ENCODE results near the gene LSAMP.

DNA sequence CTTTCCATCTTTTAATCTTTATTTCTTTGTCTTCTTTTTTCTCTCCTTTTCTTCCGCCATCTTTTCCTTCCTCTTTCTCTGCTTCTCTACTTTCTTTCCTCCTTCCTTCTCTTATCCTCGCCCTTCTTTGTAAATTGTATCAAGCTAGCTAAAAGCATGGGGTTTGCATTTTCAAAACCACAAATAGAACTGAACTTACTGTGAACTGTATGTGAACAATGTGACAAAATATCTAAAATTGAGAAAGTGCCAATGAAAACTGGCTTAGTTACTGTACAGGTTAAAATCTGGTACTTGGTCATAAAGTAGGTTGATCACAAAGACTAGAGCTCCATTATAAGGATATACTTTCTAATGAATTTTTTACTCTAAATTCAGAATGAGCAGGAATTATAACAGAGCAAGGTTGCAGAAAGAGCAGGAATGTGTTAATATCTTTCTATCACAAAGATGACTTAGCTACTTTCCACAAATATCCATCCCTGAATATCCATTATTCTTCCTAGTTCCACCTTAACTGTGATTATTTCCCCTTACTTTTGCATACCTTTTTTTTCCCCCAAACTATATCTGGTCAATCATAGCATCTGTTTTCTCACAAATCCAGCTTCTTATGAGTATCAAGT lies 122.4 kb downstream of the LSAMP start:
- TF ChIP-seq, protein P1, sequence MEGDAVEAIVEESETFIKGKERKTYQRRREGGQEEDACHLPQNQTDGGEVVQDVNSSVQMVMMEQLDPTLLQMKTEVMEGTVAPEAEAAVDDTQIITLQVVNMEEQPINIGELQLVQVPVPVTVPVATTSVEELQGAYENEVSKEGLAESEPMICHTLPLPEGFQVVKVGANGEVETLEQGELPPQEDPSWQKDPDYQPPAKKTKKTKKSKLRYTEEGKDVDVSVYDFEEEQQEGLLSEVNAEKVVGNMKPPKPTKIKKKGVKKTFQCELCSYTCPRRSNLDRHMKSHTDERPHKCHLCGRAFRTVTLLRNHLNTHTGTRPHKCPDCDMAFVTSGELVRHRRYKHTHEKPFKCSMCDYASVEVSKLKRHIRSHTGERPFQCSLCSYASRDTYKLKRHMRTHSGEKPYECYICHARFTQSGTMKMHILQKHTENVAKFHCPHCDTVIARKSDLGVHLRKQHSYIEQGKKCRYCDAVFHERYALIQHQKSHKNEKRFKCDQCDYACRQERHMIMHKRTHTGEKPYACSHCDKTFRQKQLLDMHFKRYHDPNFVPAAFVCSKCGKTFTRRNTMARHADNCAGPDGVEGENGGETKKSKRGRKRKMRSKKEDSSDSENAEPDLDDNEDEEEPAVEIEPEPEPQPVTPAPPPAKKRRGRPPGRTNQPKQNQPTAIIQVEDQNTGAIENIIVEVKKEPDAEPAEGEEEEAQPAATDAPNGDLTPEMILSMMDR (IDR thresholded peaks at IDR 0.05) = no peak
- TF ChIP-seq EP300 (IDR thresholded peaks at IDR 0.05) = no peak
- no peak for TF ChIP-seq POLR2A (IDR thresholded peaks at IDR 0.05)
- no peak for TF ChIP-seq POLR2AphosphoS5 (IDR thresholded peaks at IDR 0.05)
